GM18951 (cell line): ENCODE results near the gene SKAP1.

Source experiments
- POLR2A ChIP-seq: IDR thresholded peaks from 4 replicates; pipeline ENCODE4 v1.6.1; 2011; ENCODE audit warnings: mild to moderate bottlenecking; ENCODE audit not compliant: insufficient read length, insufficient read depth; ENCODE audit errors: extremely low read depth
- in situ Hi-C: fragments of 300-500 bp; cut with MboI; formaldehyde crosslinking; loops from one replicate; pipeline ENCODE4 v1.12.0; 2022; ENCODE audit warnings: low sequenced_read_pairs, mixed read lengths, inconsistent platforms; ENCODE audit not compliant: unreplicated experiment

SKAP1 gene

DNA sequence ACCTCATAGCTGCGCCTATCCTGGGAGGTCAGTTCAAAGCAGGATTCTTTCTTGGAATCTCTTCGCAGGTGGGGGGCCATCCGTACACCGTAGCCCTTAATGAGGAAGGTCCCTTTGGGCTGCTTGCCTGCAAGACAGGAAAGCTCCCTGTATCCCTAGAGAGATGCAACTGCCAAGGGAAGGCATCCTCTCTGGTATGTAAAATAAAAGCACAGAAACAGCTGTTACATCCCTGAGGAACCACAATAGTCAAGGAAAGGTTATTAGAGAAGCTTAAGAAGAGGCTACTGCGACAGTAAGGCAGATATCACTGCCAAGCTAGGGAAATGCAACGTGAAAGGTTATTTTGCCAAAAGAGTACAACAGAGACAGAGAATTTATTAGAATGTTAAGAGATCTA, 245.3 kb downstream of the SKAP1 start:
- in situ Hi-C loops, result no loop called here
- TF ChIP-seq POLR2A, result no peak

DNA sequence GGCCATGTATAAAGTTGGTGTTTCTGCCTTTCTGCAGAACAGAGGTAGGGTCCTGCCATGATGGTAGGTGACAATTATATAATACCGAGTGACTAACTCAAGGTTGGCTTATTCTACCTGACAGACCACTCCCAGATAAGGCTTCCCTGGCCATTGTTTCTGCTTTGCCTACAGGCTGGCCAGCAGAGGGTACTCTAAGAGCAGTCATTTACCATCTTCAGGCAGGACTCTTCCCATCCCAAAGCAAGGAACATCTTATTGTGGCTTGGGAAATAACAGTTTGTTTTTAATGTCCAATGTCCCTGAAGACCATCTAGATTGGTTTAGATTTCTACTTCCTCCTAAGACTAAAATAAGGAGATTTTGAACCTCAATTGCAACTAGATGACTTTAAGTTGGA, 248.4 kb downstream of the SKAP1 start:
- TF ChIP-seq POLR2A, result no peak
- in situ Hi-C loops, result no loop called here

DNA sequence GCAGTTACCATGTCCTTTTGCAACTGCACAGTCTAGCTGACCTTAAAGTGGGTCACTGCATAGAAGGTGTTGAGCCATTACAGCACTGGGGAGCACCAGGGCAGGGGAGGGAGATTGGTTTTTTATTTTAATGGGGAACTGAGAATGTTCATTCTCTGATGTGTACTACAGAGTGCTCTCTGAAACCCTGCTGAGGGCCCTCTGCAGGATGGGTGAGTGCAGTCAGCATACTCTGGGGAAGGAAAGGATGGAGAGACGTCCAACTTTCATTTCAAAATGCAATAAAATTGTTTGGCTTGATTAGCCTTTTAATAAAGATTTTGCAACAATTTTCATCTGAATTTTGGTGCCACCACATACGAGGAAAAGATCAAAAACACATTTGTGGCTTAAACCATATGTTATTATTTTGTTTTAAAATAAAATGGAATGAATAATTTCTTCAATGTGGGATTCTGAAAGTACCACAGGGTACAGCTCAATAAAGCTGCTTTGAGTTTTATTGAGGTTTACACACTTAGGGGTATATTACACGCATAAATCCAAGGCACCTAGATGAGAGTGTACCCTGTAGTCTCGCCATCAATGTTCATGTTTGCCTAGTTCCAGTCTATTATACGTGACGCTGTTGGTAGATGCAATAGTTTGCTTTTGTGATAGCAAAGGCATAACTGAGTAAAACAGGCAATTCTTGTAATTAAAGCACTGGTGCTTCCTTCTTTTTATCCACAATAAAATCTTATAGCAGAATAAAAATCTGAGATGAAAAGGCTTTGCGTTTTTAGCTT, 249.0 kb downstream of the SKAP1 start:
- no peak for TF ChIP-seq POLR2A
- in situ Hi-C loops, result no loop called here

DNA sequence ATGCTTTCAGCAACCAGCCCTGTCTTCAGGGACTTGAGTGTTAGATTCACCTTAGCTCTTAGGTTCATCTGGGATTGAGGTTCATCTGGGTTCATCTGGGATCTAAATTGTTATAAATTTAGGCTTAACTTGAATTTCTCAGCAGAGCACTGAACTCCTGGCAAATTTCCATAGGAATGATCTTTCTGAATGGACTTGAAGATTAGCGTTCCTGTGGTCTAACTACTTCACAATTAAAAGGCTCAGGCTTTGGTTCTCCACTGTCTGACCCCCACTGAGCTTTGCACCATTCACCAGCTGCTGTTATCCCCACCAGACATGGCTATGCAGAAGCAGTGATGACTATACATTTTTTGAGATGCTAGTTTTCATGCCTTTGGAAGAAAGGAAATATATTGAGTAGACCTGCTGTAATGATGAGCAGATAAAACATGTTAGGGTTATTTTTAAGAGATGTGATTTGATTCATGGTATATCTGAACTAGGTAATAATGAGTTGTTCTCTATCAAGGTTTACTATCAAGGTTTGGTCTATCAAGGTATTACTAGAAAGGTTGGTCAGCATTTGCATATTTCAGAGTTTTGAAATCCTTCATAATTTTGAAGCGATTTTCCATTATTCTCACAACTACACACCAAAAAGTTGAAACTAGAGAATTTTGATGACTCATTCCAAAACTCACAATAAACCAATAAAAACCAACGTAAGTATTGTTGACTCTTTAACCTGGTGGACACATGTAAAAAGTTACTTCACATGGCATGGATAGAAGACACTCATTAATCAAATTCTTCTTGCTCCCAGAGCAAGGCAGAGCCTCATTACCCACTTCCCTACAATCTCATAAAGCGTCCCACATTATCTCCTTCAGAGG, 250.7 kb downstream of the SKAP1 start:
- TF ChIP-seq POLR2A, result no peak
- in situ Hi-C loops, result no loop called here

DNA sequence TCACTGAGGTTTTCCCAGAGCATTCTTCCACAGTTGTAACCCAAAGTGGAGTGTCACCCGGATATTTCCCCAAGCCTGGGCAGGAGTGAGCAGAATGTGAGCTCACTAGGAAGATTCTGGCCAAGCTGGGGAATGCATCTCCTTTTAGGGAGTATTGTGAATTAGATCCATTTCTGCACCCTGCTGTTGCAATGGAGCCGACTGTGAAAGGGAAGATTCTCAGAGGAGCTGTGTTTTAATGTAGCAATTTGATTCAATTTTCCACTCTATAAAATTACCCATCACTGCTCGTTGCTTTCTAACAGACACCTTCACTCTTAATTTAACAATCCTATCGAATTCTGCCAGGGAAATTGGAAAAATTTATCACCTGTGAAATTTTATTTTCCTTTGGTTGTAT, 251.7 kb downstream of the SKAP1 start:
- no peak for TF ChIP-seq POLR2A
- in situ Hi-C loops, result no loop called here

DNA sequence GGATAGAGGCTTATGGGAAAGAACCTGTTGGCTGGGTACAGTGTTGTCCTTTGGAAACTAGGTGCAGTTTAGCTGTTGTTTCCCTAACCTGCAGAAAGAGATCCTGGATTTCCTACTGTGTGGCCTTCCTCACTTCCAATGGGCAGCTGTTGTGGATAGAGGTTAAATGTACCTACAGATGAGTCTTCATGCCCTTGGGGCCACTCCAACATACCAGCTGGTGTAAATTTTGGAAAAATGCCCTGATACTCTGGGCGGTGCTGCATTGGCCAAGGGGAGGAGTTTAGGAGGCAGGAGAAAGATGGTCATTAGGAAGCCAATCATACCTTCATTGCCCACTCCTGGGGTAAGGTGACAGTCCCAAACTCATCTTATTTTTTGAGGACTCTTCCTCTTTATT, 252.2 kb downstream of the SKAP1 start:
- in situ Hi-C loops, result no loop called here
- TF ChIP-seq POLR2A, result no peak

DNA sequence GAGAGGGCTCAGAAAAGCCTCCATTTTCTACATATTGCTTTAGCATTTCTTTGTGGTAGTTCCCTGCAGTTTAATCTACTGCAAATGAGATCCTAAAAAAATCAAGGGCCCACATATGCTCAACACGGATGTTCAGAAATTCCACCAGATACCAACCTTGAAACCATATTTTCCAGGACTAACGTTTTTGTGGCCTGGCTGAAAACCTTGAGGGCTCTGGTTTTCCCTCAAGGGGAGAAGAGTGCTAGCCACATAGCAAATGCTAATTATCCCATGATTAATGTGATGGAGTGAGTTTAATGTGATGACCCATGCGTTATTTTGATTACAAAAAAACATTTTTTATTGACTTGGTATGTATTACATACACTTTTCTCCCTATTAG, 253.6 kb downstream of the SKAP1 start:
- in situ Hi-C loops, result no loop called here
- TF ChIP-seq POLR2A, result no peak

DNA sequence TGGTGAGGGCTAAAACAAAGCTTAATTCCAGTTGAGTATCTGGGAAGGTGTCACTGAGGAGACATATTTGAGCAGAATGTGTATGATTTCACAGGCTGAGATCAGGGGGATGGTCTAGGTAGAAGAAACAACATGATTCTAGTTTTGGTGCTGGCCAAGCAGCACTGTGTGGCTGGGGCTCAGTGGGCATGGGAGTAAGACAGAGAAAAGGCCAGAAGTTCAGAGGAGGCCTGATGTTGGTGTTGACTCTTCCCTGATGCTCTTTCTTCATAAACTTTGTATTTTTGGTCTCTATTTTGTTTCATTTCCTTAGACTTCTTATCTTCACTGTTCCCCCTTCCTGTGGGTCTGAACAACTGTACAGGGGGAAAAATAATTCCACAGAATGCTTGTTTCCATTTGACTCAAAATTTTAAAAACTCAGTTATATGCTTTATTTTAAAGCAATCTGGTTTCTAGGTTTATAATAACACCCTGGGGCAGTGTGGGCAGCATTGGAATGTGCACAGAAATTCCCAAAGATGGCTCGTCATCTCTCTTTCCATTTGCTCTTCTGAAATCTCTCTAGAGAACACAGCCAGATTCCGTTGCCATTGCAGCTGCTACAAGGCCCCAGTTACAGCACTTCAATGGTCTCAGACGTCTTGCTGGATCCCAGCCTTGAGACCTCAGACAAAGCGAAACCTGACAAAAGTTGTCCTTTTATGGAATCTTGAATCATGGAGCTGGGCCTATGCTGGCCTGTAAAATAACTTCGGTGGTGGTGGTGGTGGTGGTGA, 254.1 kb downstream of the SKAP1 start:
- no peak for TF ChIP-seq POLR2A

DNA sequence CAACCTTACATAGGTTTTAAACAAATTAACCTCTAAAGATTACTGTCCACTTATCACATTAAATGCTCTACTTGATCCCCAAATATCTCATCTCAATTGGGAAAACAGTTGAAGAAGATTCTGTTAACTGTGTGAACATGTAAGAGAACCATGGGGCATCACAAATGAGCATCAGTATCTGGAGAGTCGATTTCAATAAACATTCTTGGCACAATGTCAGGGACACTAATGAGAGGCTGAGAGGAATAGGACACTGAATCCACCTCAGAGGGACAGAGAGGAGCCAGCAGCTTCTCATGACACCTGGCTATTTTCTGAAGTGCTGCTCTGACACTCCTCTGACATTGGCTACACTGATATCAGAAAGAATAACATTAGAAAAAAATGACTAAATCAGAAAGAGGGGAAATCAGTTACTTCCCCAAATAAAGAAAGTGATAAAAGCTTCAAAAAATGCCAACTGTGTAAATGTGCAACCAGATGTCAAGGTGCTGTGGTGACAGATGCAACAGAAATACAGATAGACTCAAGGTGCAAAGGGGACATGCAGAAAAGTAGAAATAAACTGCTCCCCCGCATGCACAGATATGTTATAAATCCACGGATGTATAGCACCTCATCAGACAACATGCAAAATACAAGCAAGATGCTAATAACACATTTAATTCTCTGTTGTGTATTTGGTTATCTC, 255.0 kb downstream of the SKAP1 start:
- in situ Hi-C loops, result no loop called here
- TF ChIP-seq POLR2A, result no peak

More for the DNA sequence above, 254.1 kb downstream of the SKAP1 start:
- in situ Hi-C loops, result no loop called here

DNA sequence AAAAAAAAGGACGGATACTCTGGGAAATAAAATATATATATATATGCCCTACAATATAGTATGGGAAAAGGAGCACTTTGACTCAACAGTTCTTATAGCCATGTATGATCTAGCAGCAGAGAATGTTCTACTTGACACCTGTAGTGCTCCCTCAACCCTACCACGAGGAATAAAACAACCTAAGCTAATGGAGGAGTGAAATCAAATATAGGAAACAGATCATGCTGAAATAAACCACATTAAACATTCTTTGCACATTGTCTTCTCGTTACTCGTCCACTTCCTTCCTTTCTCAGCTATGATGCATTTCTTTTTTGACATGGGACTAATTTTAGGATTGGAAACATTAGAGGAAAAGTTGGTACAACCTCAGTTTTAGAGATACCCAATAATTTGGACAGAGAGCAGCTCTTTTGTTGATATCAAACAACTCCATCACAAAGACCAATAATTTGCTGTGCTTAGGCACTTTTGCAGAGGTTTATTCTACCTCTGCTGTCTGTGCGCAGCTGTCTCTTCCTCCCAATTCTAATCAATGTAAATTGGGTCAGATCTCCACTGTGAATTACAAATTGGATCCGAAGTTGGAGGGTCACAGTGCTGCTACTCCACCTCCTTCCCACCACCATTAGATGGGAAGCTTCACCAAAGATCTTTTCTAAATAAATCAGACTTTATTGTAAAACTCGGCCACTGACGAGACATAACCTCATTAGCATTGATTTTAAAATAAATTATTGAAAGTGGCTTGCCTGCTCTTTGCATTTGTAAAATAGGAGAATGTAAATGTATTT, 256.6 kb downstream of the SKAP1 start:
- TF ChIP-seq POLR2A, result no peak
- in situ Hi-C loops, result no loop called here

DNA sequence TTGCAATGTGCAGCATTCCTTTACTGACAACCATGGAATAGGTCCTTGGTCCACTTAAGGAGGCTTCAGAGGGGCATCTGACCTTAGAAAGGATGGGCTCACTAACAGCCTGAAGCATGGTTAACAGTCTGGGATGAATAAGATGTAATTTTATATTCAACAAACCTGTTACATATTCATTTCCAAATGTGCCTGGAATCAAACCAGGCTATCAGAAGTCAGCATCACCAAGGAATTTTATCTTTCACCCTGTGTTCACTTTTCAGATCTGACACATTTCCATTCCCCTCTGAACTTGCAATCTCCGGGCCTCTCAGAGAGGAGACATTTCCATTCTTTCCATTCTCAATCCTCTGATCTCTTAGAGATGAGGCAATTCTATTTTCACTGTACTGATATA, 260.1 kb downstream of the SKAP1 start:
- in situ Hi-C loops, result no loop called here
- TF ChIP-seq POLR2A, result no peak

DNA sequence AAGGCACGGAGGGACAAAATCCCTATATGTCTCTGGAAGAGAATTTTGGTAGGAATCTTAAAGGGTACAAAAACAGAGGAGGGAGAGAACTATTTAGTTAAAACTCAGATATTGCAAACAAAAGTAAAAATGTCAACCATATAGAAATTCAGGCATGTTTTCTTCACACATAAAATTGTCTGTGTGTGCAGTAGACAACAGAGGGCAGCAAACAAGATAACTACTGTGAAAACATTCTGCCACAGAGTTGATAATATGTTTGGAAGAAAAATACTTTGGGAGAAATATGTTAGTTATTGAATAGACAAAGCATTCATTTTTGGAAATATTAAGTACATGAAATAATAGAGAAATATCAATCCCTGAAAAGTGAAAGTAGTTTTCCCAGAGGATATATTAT, 266.2 kb downstream of the SKAP1 start:
- in situ Hi-C loops, result no loop called here
- TF ChIP-seq POLR2A, result no peak
